Lower lobe of right lung (tissue), 2 donors: ENCODE results near the gene MAP3K10. TPM values are rescaled to one million over a fixed set of nuclear protein-coding genes. Genes with fewer than 3 reads are reported as not detected.
A peak's percentile ranks its signal among the peaks of the same experiment; 100 is the strongest.

Experiments
- ATAC-seq, 2 donors: fragments of 200-7000 bp; cut with Tn5 transposase; one replicate each; pipeline ENCODE4 v1.9.1; 2020 to 2022; ENCODE audit warnings: mild to moderate bottlenecking in 2 of 2, moderate library complexity in 2 of 2
- DNase-seq: peaks from one replicate; pipeline ENCODE4 v3.0.0-alpha.2; 2020
- H3K27ac ChIP-seq: fragments of 200-600 bp; one replicate; pipeline ENCODE4 v1.8.0; 2022
- H3K27me3 ChIP-seq: fragments of 200-600 bp; one replicate; pipeline ENCODE4 v1.8.0; 2022; ENCODE audit warnings: low read depth
- H3K36me3 ChIP-seq: fragments of 200-600 bp; one replicate; pipeline ENCODE4 v1.8.0; 2022; ENCODE audit warnings: mild to moderate bottlenecking
- H3K4me1 ChIP-seq: fragments of 200-600 bp; one replicate; pipeline ENCODE4 v1.8.0; 2022
- H3K4me3 ChIP-seq: fragments of 200-600 bp; one replicate; pipeline ENCODE4 v1.8.0; 2022; ENCODE audit warnings: mild to moderate bottlenecking
- H3K9me3 ChIP-seq: fragments of 200-600 bp; one replicate; pipeline ENCODE4 v1.8.0; 2022
- CTCF ChIP-seq: fragments of 200-600 bp; IDR thresholded peaks from one replicate; pipeline ENCODE4 v1.8.0; 2022; ENCODE audit warnings: antibody characterized with exemption, mild to moderate bottlenecking
- intact Hi-C: fragments of 100-400 bp; cut with DNase I; formaldehyde crosslinking; loops from one replicate; pipeline ENCODE4 v1.11.0; 2022
- total RNA-seq: library from RNA; stranded (reverse); fragmentation: NEBNext Ultra II Directional; extraction: Animal tissue kit (Norgen Biotek cat#: 25700); gene quantifications from one replicate; pipeline ENCODE4 v1.2.1, GENCODE V29; 2021
- donor health status: DM: no; HTN: yes; CAD: no; lungs with severe emphysema.

MAP3K10 gene
- total RNA-seq, 1 donor from 2014 or later, result 17.4 TPM

- H3K36me3 ChIP-seq, result peaks cover 30% of the 10 kb centered on the region
- ATAC-seq (no peak), DNase-seq (peak; percentile 21)
- peaks cover 14% of the 10 kb centered on the region for H3K4me1 ChIP-seq
- H3K27me3 ChIP-seq, result no peaks in the 10 kb centered on the region
- no peak overlapping the region for H3K4me3 ChIP-seq
- H3K9me3 ChIP-seq, result no peaks in the 10 kb centered on the region
- no peak overlapping the region for H3K27ac ChIP-seq
- no peak for TF ChIP-seq CTCF
- intact Hi-C loops, result no loop called here
These were observed 73.3 kb downstream of the MAP3K10 start for GRCh38 chr19:40264314-40265054.

Other genes with a start within 250 kb of the MAP3K10 start
- 57.3 TPM for gene PSMC4, start 220.3 kb upstream of the MAP3K10 start, total RNA-seq
- 7.4 TPM for gene ZNF546, start 194.4 kb upstream of the MAP3K10 start, total RNA-seq
- 27.1 TPM for gene ZNF780B, start 135.2 kb upstream of the MAP3K10 start, total RNA-seq
- gene ZNF780A, start 100.5 kb upstream of the MAP3K10 start, total RNA-seq, result 23.5 TPM
- gene TTC9B, start 27.0 kb downstream of the MAP3K10 start, total RNA-seq, result not detected
- not detected for gene CCNP, start 35.3 kb downstream of the MAP3K10 start, total RNA-seq
- gene AKT2, start 93.9 kb downstream of the MAP3K10 start, total RNA-seq, result 102 TPM
- 15.7 TPM for gene C19orf47, start 157.0 kb downstream of the MAP3K10 start, total RNA-seq
- 355 TPM for gene PLD3, start 157.3 kb downstream of the MAP3K10 start, total RNA-seq
- 0.21 TPM for gene HIPK4, start 198.8 kb downstream of the MAP3K10 start, total RNA-seq
- 51.5 TPM for gene PRX, start 222.0 kb downstream of the MAP3K10 start, total RNA-seq
- 17.6 TPM for gene SERTAD1, start 234.6 kb downstream of the MAP3K10 start, total RNA-seq